A549 (cell line): ENCODE results near the gene RAD23B. TPM values are rescaled to one million over a fixed set of nuclear protein-coding genes. Genes with fewer than 3 reads are reported as not detected.
A peak's percentile ranks its signal among the peaks of the same experiment; 100 is the strongest.

ENCODE experiments used
- ATAC-seq, 2 experiments: fragments of 200-7000 bp in 1 of 2; fragments of >200 bp in 1 of 2; cut with Nextera tagmentation in 1 of 2; cut with Tn5 transposase in 1 of 2; 3 replicates each; pipeline versions ENCODE4 v1.8.0 to v1.9.1; 2018 to 2020; ENCODE audit warnings: mild to moderate bottlenecking in 1 of 2, moderate library complexity in 1 of 2
- CTCF ChIA-PET: fragments of 300-600 bp; sonication (Branson Sonifier 250); formaldehyde crosslinking; extraction: SDS; loops from one replicate; lab custom pipeline; 2021; ENCODE audit warnings: antibody characterized with exemption, inconsistent platforms; lab: Yijun Ruan, JAX
- POLR2A ChIA-PET: fragments of 350-600 bp; formaldehyde crosslinking; extraction: SDS; loops from one replicate; lab custom pipeline; 2021; ENCODE audit warnings: antibody characterized with exemption, inconsistent platforms; lab: Yijun Ruan, JAX
- DNase-seq, 2 experiments: peaks; one replicate each; pipeline versions ENCODE4 v3.0.0 to v3.0.0-alpha.2; 2011 to 2016; ENCODE audit warnings: low read depth in 1 of 2, low spot score in 1 of 2
- FAIRE-seq: peaks from 2 replicates; lab custom pipeline; 2011; peaks lifted over from hg19 to GRCh38; lab: Jason Lieb, UNC
- H3K27ac ChIP-seq, 2 experiments: fragments of >200 bp; sonication (Bioruptor Twin); formaldehyde crosslinking; 3 replicates each; pipeline ENCODE4 v1.5.1; 2016 to 2017
- H3K4me1 ChIP-seq: fragments of >200 bp; sonication (Bioruptor Twin); formaldehyde crosslinking; 3 replicates; pipeline ENCODE4 v1.6.1; 2016
- H3K4me2 ChIP-seq: fragments of >200 bp; sonication (Bioruptor Twin); formaldehyde crosslinking; 3 replicates; pipeline ENCODE4 v1.6.1; 2016
- H3K4me3 ChIP-seq: fragments of >200 bp; sonication (Bioruptor Twin); formaldehyde crosslinking; 3 replicates; pipeline ENCODE4 v1.5.1; 2016
- H3K9me3 ChIP-seq: fragments of >200 bp; sonication (Bioruptor Twin); formaldehyde crosslinking; 3 replicates; pipeline ENCODE4 v1.6.1; 2016
- ATOH8 ChIP-seq: fragments of 250-450 bp; sonication (Bioruptor Pico); IDR thresholded peaks from 2 replicates; pipeline ENCODE4 v1.5.0; 2020; ENCODE audit warnings: low read depth, mild to moderate bottlenecking, moderate library complexity
- CBX2 ChIP-seq: fragments of 200-600 bp; sonication (generic); IDR thresholded peaks from 2 replicates; pipeline ENCODE4 v1.6.1; 2016; ENCODE audit warnings: low read depth, mild to moderate bottlenecking, borderline replicate concordance
- CBX8 ChIP-seq: fragments of 200-600 bp; sonication (generic); IDR thresholded peaks from 2 replicates; pipeline ENCODE4 v1.6.1; 2016
- CHD2 ChIP-seq: fragments of 150-350 bp; IDR thresholded peaks from 2 replicates; pipeline ENCODE4 v1.6.1; 2014; ENCODE audit warnings: low read length; ENCODE audit not compliant: partially characterized antibody
- CHD4 ChIP-seq: fragments of 200-600 bp; sonication (generic); IDR thresholded peaks from 2 replicates; pipeline ENCODE4 v1.6.1; 2016; ENCODE audit warnings: antibody characterized with exemption, mild to moderate bottlenecking, borderline replicate concordance
- EHF ChIP-seq: fragments of 250-450 bp; sonication (Bioruptor Pico); IDR thresholded peaks from 2 replicates; pipeline ENCODE4 v1.5.0; 2020; ENCODE audit warnings: mild to moderate bottlenecking
- ELK1 ChIP-seq: fragments of 150-350 bp; IDR thresholded peaks from 2 replicates; pipeline ENCODE4 v1.6.1; 2014; ENCODE audit warnings: low read depth, mild to moderate bottlenecking, low read length
- ESRRA ChIP-seq: fragments of 150-350 bp; IDR thresholded peaks from 2 replicates; pipeline ENCODE4 v1.6.1; 2014; ENCODE audit warnings: mild to moderate bottlenecking, low read length, borderline replicate concordance
- FOSL2 ChIP-seq, 2 experiments: fragments of 450-650 bp in 1 of 2; fragments of >200 bp in 1 of 2; sonication (Bioruptor Twin) in 1 of 2; formaldehyde crosslinking; IDR thresholded peaks; 2 replicates each; pipeline versions ENCODE4 v1.5.0 to v1.6.1; 2016 to 2020; ENCODE audit warnings: mild to moderate bottlenecking in 1 of 2, moderate library complexity in 1 of 2
- HOXA7 ChIP-seq: fragments of 250-450 bp; sonication (Bioruptor Pico); IDR thresholded peaks from 2 replicates; pipeline ENCODE4 v1.5.0; 2020; ENCODE audit warnings: mild to moderate bottlenecking, moderate library complexity
- HOXB5 ChIP-seq: fragments of 250-450 bp; sonication (Bioruptor Pico); IDR thresholded peaks from 2 replicates; pipeline ENCODE4 v1.5.0; 2020; ENCODE audit warnings: mild to moderate bottlenecking, moderate library complexity
- MAFK ChIP-seq: fragments of 450-650 bp; IDR thresholded peaks from 2 replicates; pipeline ENCODE4 v1.6.1; 2014; ENCODE audit not compliant: partially characterized antibody
- MAX ChIP-seq: IDR thresholded peaks from 2 replicates; pipeline ENCODE4 v1.6.1; 2012
- MYC ChIP-seq: IDR thresholded peaks from 2 replicates; pipeline ENCODE4 v1.6.1; 2012; ENCODE audit warnings: mild to moderate bottlenecking, inconsistent platforms, low read length, improper control_type of control experiment, borderline replicate concordance
- PHF8 ChIP-seq: fragments of 200-600 bp; sonication (generic); IDR thresholded peaks from 2 replicates; pipeline ENCODE4 v1.6.1; 2016; ENCODE audit warnings: low read depth, mild to moderate bottlenecking, antibody characterized with exemption, moderate library complexity, borderline replicate concordance
- POLR2AphosphoS2 ChIP-seq: conservative IDR thresholded peaks from 2 replicates; pipeline ENCODE4 v1.6.1; 2012; ENCODE audit warnings: low read length, improper control_type of control experiment, inconsistent platforms
- RARB ChIP-seq: fragments of 250-450 bp; sonication (Bioruptor Pico); IDR thresholded peaks from 2 replicates; pipeline ENCODE4 v1.8.0; 2021; ENCODE audit warnings: mild to moderate bottlenecking, moderate library complexity
- RCOR1 ChIP-seq: fragments of 150-350 bp; IDR thresholded peaks from 2 replicates; pipeline ENCODE4 v1.6.1; 2014; ENCODE audit warnings: antibody characterized with exemption, low read length, low read depth
- TFCP2L1 ChIP-seq: fragments of 250-450 bp; sonication (Bioruptor Pico); IDR thresholded peaks from 2 replicates; pipeline ENCODE4 v1.5.0; 2021; ENCODE audit warnings: mild to moderate bottlenecking
- USF2 ChIP-seq: fragments of 450-650 bp; IDR thresholded peaks from 2 replicates; pipeline ENCODE4 v1.6.1; 2014; ENCODE audit warnings: antibody characterized with exemption
- ZFP36 ChIP-seq: fragments of 450-650 bp; IDR thresholded peaks from 2 replicates; pipeline ENCODE4 v1.6.1; 2014; ENCODE audit warnings: borderline replicate concordance; ENCODE audit not compliant: partially characterized antibody
- ZNF302 ChIP-seq: fragments of 250-450 bp; sonication (Bioruptor Pico); IDR thresholded peaks from 2 replicates; pipeline ENCODE4 v1.9.0; 2021; ENCODE audit warnings: inconsistent platforms, mild to moderate bottlenecking, moderate library complexity
- WGBS: methylation state at CpG from one replicate; pipeline ENCODE4 v1.1.6; 2017; ENCODE audit errors: missing lambda C conversion rate; 5-methylcytosine and 5-hydroxymethylcytosine counted together
- polyA plus RNA-seq, 4 experiments: library from polyadenylated mRNA; depleted of rRNA in 3 of 4; stranded (reverse); fragments of >200 nt; fragmentation: RNase III in 1 of 4; extraction: RNeasy Plus Mini Kit Qiagen cat#74134 plus additional on column Dnase treatment in 1 of 4; gene quantifications; 2 replicates in 3 of 4; 3 replicates in 1 of 4; pipeline ENCODE4 v1.2.3, GENCODE V29; 2011 to 2017

Gene RAD23B
- polyA plus RNA-seq, 2 of the 4 experiments (the other 2 are of a cell fraction), result 136 to 195 TPM

- CTCF ChIA-PET, result no interaction called here
- no peaks in the 10 kb centered on the region for H3K9me3 ChIP-seq
- WGBS, result under 1% methylated on average over 6 of the region's 6 CpGs
- TF ChIP-seq ATOH8 (CRISPR knock-in tag) (no peak), ZFP36 (no peak), POLR2AphosphoS2 (no peak), PHF8 (no peak), MAFK (no peak), RCOR1 (no peak)
- TF ChIP-seq, all 56 proteins: peak for 0
- POLR2A ChIA-PET, result no interaction called here
- H3K4me3 ChIP-seq, result peak overlapping the region; percentile 69
- ATAC-seq, result no peak
- DNase-seq, result no peak
- peak overlapping the region; percentile 94 to 99 for H3K27ac ChIP-seq
- H3K4me2 ChIP-seq, result peak overlapping the region; percentile 85
- peaks cover 33% of the 10 kb centered on the region for H3K4me1 ChIP-seq
- no peak for FAIRE-seq
Observed at GRCh38 chr9:107284636-107285035, 1.6 kb downstream of the RAD23B start.

GRCh38 chr9:107285286-107285685 lies 2.2 kb downstream of the RAD23B start:
- Histone ChIP-seq H3K4me2 (peak overlapping the region; percentile 85), H3K4me3 (peak overlapping the region; percentile 69)
- ATAC-seq, result no peak
- 12% methylated on average over 6 of the region's 6 CpGs for WGBS
- POLR2A ChIA-PET, result no interaction called here
- TF ChIP-seq MAX (no peak), ATOH8 (CRISPR knock-in tag) (no peak), HOXA7 (CRISPR knock-in tag) (no peak), RARB (no peak), HOXB5 (CRISPR knock-in tag) (no peak), MYC (no peak), USF2 (no peak), TFCP2L1 (CRISPR knock-in tag) (no peak), CHD2 (no peak), EHF (CRISPR knock-in tag) (no peak), ESRRA (no peak), ELK1 (no peak), ZNF302 (CRISPR knock-in tag) (no peak), RCOR1 (no peak), CBX2 (no peak)
- TF ChIP-seq, all 56 proteins: peak for 0
- Histone ChIP-seq H3K4me1 (peaks cover 36% of the 10 kb centered on the region), H3K27ac (peak overlapping the region in 1 of 2 experiments; percentile 14; a peak in 1 of 6 replicates), H3K9me3 (no peaks in the 10 kb centered on the region)
- no peak for FAIRE-seq
- CTCF ChIA-PET, result interaction anchor here (1.2 kb wide), 1 partner anchor 56 kb away, joined by 3 read pairs; no protein-coding TSS in a partner anchor
- DNase-seq, result no peak

GRCh38 chr9:107286057-107286456 lies 3.0 kb downstream of the RAD23B start:
- peak overlapping the region in 1 of 2 experiments; percentile 29; a peak in 2 of 6 replicates for H3K27ac ChIP-seq
- WGBS, result 20% methylated on average over 2 of the region's 2 CpGs
- H3K4me2 ChIP-seq, result peak overlapping the region; percentile 85
- H3K4me3 ChIP-seq, result peak overlapping the region; percentile 69
- ChIA-PET CTCF (interaction anchor here (1.2 kb wide), 1 partner anchor 55 kb away, joined by 3 read pairs; no protein-coding TSS in a partner anchor), POLR2A (no interaction called here)
- peak in 1 of 2 experiments; percentile 34 for DNase-seq
- TF ChIP-seq FOSL2 (IDR thresholded peaks at IDR 0.05) (no peak), FOSL2 (CRISPR knock-in tag; IDR thresholded peaks at IDR 0.05) (0 out of 2 replicates have a peak, but pooled peaks have one; percentile 11), CHD4 (no peak), CBX8 (no peak)
- no peak for ATAC-seq
- FAIRE-seq, result no peak
- no peaks in the 10 kb centered on the region for H3K9me3 ChIP-seq
- H3K4me1 ChIP-seq, result peaks cover 40% of the 10 kb centered on the region
